ENCODE results near the gene CRBN.

CRBN gene

GRCh38 chr3:3127432-3128010 is 52.0 kb downstream of the CRBN start:
- peaks cover 8% of the 10 kb centered on the region; the same call in 1 of the 2 replicates for H3K9me3 ChIP-seq (ENCODE audit: insufficient read depth, low read length)
- TF ChIP-seq SUZ12 (IDR thresholded peaks at IDR 0.05; ENCODE audit: extremely low read depth, insufficient read depth, insufficient read length) (no peak), ZNF274 (IDR thresholded peaks at IDR 0.05; ENCODE audit: low read depth, low read length) (no peak), YY1 (IDR thresholded peaks at IDR 0.05; ENCODE audit: insufficient read depth, insufficient read length) (no peak)
- H3K36me3 ChIP-seq (ENCODE audit: insufficient read depth, insufficient read length, low read length): peaks cover 31% of the 10 kb centered on the region
- peak overlapping the region; percentile 100 for H3K4me3 ChIP-seq (ENCODE audit: insufficient read length, low read depth)
- H3K4me1 ChIP-seq (ENCODE audit: insufficient read depth, insufficient read length): peaks cover 2% of the 10 kb centered on the region
- H3K9ac ChIP-seq (ENCODE audit: insufficient read length, low read depth): peak overlapping the region; percentile 99
- DNase-seq (ENCODE audit: low read depth, low spot score): no peak
- no peaks in the 10 kb centered on the region for H3K27me3 ChIP-seq (ENCODE audit: insufficient read depth, insufficient read length)

GRCh38 chr3:3126477-3127431 is 52.7 kb downstream of the CRBN start, which contains the start of gene TRNT1:
Gene TRNT1 (plus strand): TSS chr3:3126940. CDS start chr3:3129041, 2,101 bp downstream.
- Histone ChIP-seq H3K27me3 (ENCODE audit: insufficient read depth, insufficient read length) (no peaks in the 10 kb centered on the region), H3K4me3 (ENCODE audit: insufficient read length, low read depth) (peak within 1 kb of the TSS; percentile 100), H3K9me3 (ENCODE audit: insufficient read depth, low read length) (peaks cover 8% of the 10 kb centered on the region; the same call in 1 of the 2 replicates), H3K36me3 (ENCODE audit: insufficient read depth, insufficient read length, low read length) (peaks cover 31% of the 10 kb centered on the region), H3K4me1 (ENCODE audit: insufficient read depth, insufficient read length) (peaks cover 2% of the 10 kb centered on the region), H3K9ac (ENCODE audit: insufficient read length, low read depth) (peak within 1 kb of the TSS; percentile 99)
- DNase-seq (ENCODE audit: low read depth, low spot score): peak; percentile 94
- TF ChIP-seq YY1 (IDR thresholded peaks at IDR 0.05; ENCODE audit: insufficient read depth, insufficient read length) (no peak), SUZ12 (IDR thresholded peaks at IDR 0.05; ENCODE audit: extremely low read depth, insufficient read depth, insufficient read length) (no peak), ZNF274 (IDR thresholded peaks at IDR 0.05; ENCODE audit: low read depth, low read length) (no peak)

GRCh38 chr3:3125977-3126376 is 53.5 kb downstream of the CRBN start:
- Histone ChIP-seq H3K4me1 (ENCODE audit: insufficient read depth, insufficient read length) (peaks cover 2% of the 10 kb centered on the region), H3K4me3 (ENCODE audit: insufficient read length, low read depth) (peak overlapping the region; percentile 100), H3K36me3 (ENCODE audit: insufficient read depth, insufficient read length, low read length) (peaks cover 27% of the 10 kb centered on the region), H3K9me3 (ENCODE audit: insufficient read depth, low read length) (peaks cover 4% of the 10 kb centered on the region; the same call in 1 of the 2 replicates), H3K9ac (ENCODE audit: insufficient read length, low read depth) (peak overlapping the region; percentile 99), H3K27me3 (ENCODE audit: insufficient read depth, insufficient read length) (no peaks in the 10 kb centered on the region)
- no peak for DNase-seq (ENCODE audit: low read depth, low spot score)
- TF ChIP-seq ZNF274 (IDR thresholded peaks at IDR 0.05; ENCODE audit: low read depth, low read length): no peak
- TF ChIP-seq SUZ12 (IDR thresholded peaks at IDR 0.05; ENCODE audit: extremely low read depth, insufficient read depth, insufficient read length): no peak
- TF ChIP-seq YY1 (IDR thresholded peaks at IDR 0.05; ENCODE audit: insufficient read depth, insufficient read length): no peak

- DNase-seq (ENCODE audit: low read depth, low spot score): no peak
- Histone ChIP-seq H3K9ac (ENCODE audit: insufficient read length, low read depth) (no peak overlapping the region), H3K27me3 (ENCODE audit: insufficient read depth, insufficient read length) (no peaks in the 10 kb centered on the region), H3K4me1 (ENCODE audit: insufficient read depth, insufficient read length) (no peaks in the 10 kb centered on the region), H3K9me3 (ENCODE audit: insufficient read depth, low read length) (no peaks in the 10 kb centered on the region), H3K4me3 (ENCODE audit: insufficient read length, low read depth) (no peak overlapping the region), H3K36me3 (ENCODE audit: insufficient read depth, insufficient read length, low read length) (no peaks in the 10 kb centered on the region)
- TF ChIP-seq ZNF274 (IDR thresholded peaks at IDR 0.05; ENCODE audit: low read depth, low read length): no peak
- TF ChIP-seq YY1 (IDR thresholded peaks at IDR 0.05; ENCODE audit: insufficient read depth, insufficient read length): no peak
- TF ChIP-seq SUZ12 (IDR thresholded peaks at IDR 0.05; ENCODE audit: extremely low read depth, insufficient read depth, insufficient read length): no peak
Observed at GRCh38 chr3:3119393-3119851, 60.1 kb downstream of the CRBN start.

GRCh38 chr3:3117651-3118050 is 61.8 kb downstream of the CRBN start:
- Histone ChIP-seq H3K9ac (ENCODE audit: insufficient read length, low read depth) (no peak overlapping the region), H3K4me3 (ENCODE audit: insufficient read length, low read depth) (no peak overlapping the region), H3K27me3 (ENCODE audit: insufficient read depth, insufficient read length) (no peaks in the 10 kb centered on the region), H3K4me1 (ENCODE audit: insufficient read depth, insufficient read length) (no peaks in the 10 kb centered on the region), H3K36me3 (ENCODE audit: insufficient read depth, insufficient read length, low read length) (no peaks in the 10 kb centered on the region), H3K9me3 (ENCODE audit: insufficient read depth, low read length) (no peaks in the 10 kb centered on the region)
- DNase-seq (ENCODE audit: low read depth, low spot score): no peak
- no peak for TF ChIP-seq ZNF274 (IDR thresholded peaks at IDR 0.05; ENCODE audit: low read depth, low read length)
- TF ChIP-seq YY1 (IDR thresholded peaks at IDR 0.05; ENCODE audit: insufficient read depth, insufficient read length): no peak
- no peak for TF ChIP-seq SUZ12 (IDR thresholded peaks at IDR 0.05; ENCODE audit: extremely low read depth, insufficient read depth, insufficient read length)

- H3K36me3 ChIP-seq (ENCODE audit: insufficient read depth, insufficient read length, low read length): no peaks in the 10 kb centered on the region
- no peak overlapping the region for H3K4me3 ChIP-seq (ENCODE audit: insufficient read length, low read depth)
- no peak for DNase-seq (ENCODE audit: low read depth, low spot score)
- H3K9ac ChIP-seq (ENCODE audit: insufficient read length, low read depth): no peak overlapping the region
- TF ChIP-seq ZNF274 (IDR thresholded peaks at IDR 0.05; ENCODE audit: low read depth, low read length): no peak
- no peak for TF ChIP-seq SUZ12 (IDR thresholded peaks at IDR 0.05; ENCODE audit: extremely low read depth, insufficient read depth, insufficient read length)
- TF ChIP-seq YY1 (IDR thresholded peaks at IDR 0.05; ENCODE audit: insufficient read depth, insufficient read length): no peak
- no peaks in the 10 kb centered on the region for H3K9me3 ChIP-seq (ENCODE audit: insufficient read depth, low read length)
- no peaks in the 10 kb centered on the region for H3K27me3 ChIP-seq (ENCODE audit: insufficient read depth, insufficient read length)
- H3K4me1 ChIP-seq (ENCODE audit: insufficient read depth, insufficient read length): no peaks in the 10 kb centered on the region
Observed at GRCh38 chr3:3113042-3113709, 66.3 kb downstream of the CRBN start.

Data from NT2/D1 (cell line).